Measurements from ENCODE around the gene NLN.

DNA sequence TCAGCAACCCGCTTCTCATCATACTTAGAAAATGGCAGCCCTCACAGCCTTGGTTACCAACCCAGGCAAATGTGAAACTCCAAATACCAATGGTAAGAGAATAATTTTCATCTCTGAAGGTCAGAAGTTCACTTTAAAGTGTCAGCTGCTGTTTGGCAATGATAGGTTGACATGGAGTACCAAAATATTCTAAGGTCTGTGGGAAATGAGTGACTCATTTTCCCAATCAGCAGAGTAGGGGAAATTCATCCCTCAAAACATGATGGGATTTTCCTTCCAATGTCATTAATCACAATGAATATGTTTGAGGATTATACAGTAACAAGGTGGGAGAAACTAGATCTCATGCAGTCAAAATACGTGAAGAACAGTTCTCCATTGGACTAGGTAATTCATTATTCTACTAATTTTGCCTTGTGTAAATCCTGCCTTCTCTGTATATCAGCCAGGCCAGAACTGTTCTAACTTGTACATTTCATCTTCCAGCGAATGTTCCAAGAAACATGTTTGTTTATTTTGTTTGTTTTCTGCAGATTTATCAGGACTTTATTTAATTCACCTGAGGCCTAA is 151.3 kb downstream of the NLN start:
- TF ChIP-seq, protein P1, sequence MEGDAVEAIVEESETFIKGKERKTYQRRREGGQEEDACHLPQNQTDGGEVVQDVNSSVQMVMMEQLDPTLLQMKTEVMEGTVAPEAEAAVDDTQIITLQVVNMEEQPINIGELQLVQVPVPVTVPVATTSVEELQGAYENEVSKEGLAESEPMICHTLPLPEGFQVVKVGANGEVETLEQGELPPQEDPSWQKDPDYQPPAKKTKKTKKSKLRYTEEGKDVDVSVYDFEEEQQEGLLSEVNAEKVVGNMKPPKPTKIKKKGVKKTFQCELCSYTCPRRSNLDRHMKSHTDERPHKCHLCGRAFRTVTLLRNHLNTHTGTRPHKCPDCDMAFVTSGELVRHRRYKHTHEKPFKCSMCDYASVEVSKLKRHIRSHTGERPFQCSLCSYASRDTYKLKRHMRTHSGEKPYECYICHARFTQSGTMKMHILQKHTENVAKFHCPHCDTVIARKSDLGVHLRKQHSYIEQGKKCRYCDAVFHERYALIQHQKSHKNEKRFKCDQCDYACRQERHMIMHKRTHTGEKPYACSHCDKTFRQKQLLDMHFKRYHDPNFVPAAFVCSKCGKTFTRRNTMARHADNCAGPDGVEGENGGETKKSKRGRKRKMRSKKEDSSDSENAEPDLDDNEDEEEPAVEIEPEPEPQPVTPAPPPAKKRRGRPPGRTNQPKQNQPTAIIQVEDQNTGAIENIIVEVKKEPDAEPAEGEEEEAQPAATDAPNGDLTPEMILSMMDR (IDR thresholded peaks at IDR 0.05; ENCODE audit: borderline replicate concordance, extremely low read depth, low read length, poor library complexity, severe bottlenecking), result no peak
- TF ChIP-seq EZH2 (IDR thresholded peaks at IDR 0.05; ENCODE audit: borderline replicate concordance, low read depth, low read length, severe bottlenecking), result no peak

Measured in DND-41 (cell line).